Measurements from ENCODE around the gene A2M. TPM values are rescaled to one million over a fixed set of nuclear protein-coding genes. Genes with fewer than 3 reads are reported as not detected.

The A2M gene
- total and polyA plus RNA-seq, 2 donors (not counting 3 experiments of a cell fraction or from before 2014, with no cell fraction given): 11.5 to 16.9 TPM

DNA sequence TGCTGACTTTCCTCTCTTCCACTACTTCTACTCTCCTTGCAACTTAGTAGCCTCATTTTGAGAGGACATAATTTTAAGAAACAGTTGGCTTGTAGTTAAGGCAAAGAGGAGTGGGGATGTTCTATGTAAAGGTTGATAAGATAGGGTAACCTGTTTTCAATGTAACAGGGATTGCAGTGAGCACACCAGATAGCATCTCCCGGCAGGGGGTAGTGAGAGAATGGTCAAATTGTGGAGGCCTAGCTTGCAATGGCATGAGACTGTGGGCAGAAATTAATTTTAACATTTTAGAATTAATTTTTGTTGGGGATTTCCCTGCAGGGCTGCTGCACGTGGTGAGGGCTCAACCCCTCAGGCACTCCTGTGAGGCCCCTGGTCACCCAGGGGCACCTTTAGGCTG lies 84.9 kb downstream of the A2M start:
- Histone ChIP-seq H3K27me3 (ENCODE audit: control insufficient read depth in 2 of 2, insufficient read depth in 2 of 2, low read length in 2 of 2) (peaks cover 0 to under 1% of the 10 kb centered on the region in 2 experiments), H3K9ac (replicated peaks; ENCODE audit: extremely low read depth, insufficient read depth, low read length) (no peak overlapping the region), H2AFZ (ENCODE audit: low read depth, low read length) (no peak overlapping the region), H3K4me2 (ENCODE audit: insufficient read depth, low read length) (no peak overlapping the region), H3K36me3 (ENCODE audit: control insufficient read depth in 2 of 2, extremely low read depth in 1 of 2, insufficient read depth in 2 of 2, low read length in 2 of 2) (no peaks in the 10 kb centered on the region), H3K9me3 (replicated peaks; ENCODE audit: control insufficient read depth, insufficient read depth, low read length) (no peaks in the 10 kb centered on the region), H3K4me3 (replicated peaks in 1 of 3; ENCODE audit: insufficient read depth in 1 of 3, low read depth in 1 of 3, low read length in 3 of 3) (no peak overlapping the region), H3K4me1 (ENCODE audit: control insufficient read depth, extremely low read depth, insufficient read depth, low read length) (no peaks in the 10 kb centered on the region), H3K79me2 (ENCODE audit: control insufficient read depth, insufficient read depth, low read length) (no peaks in the 10 kb centered on the region), H4K20me1 (replicated peaks; ENCODE audit: control insufficient read depth, extremely low read depth, insufficient read depth, low read length) (no peaks in the 10 kb centered on the region), H3K9me1 (replicated peaks; ENCODE audit: control insufficient read depth, extremely low read depth, insufficient read depth, low read length) (no peaks in the 10 kb centered on the region), H3K27ac (ENCODE audit: insufficient read depth, low read depth, low read length) (no peak overlapping the region)
- TF ChIP-seq JUN (IDR thresholded peaks at IDR 0.05; ENCODE audit: borderline replicate concordance, insufficient read depth, insufficient read length, low read depth) (no peak), POLR2AphosphoS5 (IDR thresholded peaks at IDR 0.05; ENCODE audit: insufficient read depth, low read depth, low read length) (no peak), EZH2 (IDR thresholded peaks at IDR 0.05; ENCODE audit: borderline replicate concordance, low read depth, low read length, severe bottlenecking) (no peak)
- TF ChIP-seq, protein P1, sequence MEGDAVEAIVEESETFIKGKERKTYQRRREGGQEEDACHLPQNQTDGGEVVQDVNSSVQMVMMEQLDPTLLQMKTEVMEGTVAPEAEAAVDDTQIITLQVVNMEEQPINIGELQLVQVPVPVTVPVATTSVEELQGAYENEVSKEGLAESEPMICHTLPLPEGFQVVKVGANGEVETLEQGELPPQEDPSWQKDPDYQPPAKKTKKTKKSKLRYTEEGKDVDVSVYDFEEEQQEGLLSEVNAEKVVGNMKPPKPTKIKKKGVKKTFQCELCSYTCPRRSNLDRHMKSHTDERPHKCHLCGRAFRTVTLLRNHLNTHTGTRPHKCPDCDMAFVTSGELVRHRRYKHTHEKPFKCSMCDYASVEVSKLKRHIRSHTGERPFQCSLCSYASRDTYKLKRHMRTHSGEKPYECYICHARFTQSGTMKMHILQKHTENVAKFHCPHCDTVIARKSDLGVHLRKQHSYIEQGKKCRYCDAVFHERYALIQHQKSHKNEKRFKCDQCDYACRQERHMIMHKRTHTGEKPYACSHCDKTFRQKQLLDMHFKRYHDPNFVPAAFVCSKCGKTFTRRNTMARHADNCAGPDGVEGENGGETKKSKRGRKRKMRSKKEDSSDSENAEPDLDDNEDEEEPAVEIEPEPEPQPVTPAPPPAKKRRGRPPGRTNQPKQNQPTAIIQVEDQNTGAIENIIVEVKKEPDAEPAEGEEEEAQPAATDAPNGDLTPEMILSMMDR (IDR thresholded peaks at IDR 0.05; ENCODE audit: extremely low read depth in 1 of 2, insufficient read depth in 1 of 2, low read depth in 1 of 2, low read length in 2 of 2): no peak
- TF ChIP-seq, protein P2, sequence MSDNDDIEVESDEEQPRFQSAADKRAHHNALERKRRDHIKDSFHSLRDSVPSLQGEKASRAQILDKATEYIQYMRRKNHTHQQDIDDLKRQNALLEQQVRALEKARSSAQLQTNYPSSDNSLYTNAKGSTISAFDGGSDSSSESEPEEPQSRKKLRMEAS (IDR thresholded peaks at IDR 0.05; ENCODE audit: insufficient read depth, insufficient read length): no peak
- DNase-seq (ENCODE audit: low read depth, low spot score) (no peak), FAIRE-seq (no peak)
- BruUV-seq (replicated peaks): no TSS peak
- dilution Hi-C loops (cut with MboI; ENCODE audit: extremely low pct_ligation_motif_present, low sequenced_read_pairs): no loop called here
- intact Hi-C loops (cut with micrococcal nuclease): no loop called here
- CTCF ChIA-PET: interaction anchor here (2.1 to 4.9 kb wide), 3 partner anchors 8 to 487 kb away, joined by 4 to 21 read pairs (median 12); partner anchors contain the start of gene M6PR
- POLR2A ChIA-PET: no interaction called here
